HTERT RPE-1 (cell line): ENCODE data around the gene COPS7B.

Source experiments
- in situ Hi-C: fragments of 300-500 bp; cut with MboI; formaldehyde crosslinking; loops from 4 replicates; pipeline ENCODE4 v1.14.3; 2020; ENCODE audit warnings: low sequenced_read_pairs

Gene COPS7B

DNA sequence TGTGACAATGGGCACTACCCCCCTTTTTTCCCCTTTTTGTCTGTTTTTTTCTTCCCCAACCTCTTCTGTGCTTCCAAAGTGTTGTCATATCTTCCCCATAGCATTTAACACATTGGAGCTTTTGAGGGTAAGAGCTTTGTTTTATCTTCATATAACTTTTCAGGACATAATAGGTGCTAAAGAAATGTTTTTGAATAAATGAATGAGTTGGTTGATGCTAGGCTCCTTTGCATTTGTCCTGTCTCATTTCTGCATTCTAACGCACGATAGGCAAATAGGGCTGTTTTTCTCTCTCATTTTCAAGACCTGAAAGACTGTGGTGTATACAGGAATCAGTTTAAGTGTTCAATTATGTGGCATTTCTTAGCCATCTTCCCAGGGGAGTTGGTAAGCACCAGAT is 832 bp upstream of the COPS7B start:
- in situ Hi-C loops, result no loop called here

DNA sequence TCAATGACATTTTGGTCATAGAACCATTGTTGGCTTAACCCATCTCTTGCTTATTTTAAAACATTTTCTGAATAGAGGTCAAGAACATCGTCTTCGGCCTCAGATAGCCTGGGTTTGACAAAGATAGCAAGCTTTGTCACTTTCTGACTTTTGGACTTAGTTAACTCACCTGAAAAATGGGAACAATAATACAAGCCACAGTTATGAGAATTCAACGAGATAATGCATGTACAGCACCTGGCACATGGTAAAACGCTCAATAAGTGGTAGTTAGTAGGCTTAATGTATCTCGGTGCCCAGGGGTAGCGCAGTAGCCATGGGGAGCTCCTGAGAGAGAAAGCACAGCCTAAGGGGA is 446 bp upstream of the COPS7B start:
- in situ Hi-C loops, result no loop called here

DNA sequence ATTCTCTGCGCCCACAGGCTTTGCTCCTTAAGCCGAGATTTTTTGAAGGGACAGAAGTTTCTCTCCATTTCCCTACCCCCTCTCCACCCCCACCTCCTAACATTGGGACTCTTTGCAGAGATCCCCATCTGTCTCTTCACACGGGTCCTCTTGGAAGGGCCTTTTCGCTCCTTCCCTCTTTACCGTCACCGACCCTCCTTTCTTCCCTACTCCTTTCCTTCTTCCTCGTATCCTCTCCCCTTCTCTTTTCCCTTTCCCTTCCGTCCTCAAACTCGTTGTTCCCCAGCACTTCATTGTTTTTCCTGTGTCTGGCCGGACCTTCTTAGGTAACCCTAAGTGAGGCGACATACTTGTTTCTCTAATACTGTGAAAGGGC is 660 bp downstream of the COPS7B start:
- in situ Hi-C loops, result no loop called here

DNA sequence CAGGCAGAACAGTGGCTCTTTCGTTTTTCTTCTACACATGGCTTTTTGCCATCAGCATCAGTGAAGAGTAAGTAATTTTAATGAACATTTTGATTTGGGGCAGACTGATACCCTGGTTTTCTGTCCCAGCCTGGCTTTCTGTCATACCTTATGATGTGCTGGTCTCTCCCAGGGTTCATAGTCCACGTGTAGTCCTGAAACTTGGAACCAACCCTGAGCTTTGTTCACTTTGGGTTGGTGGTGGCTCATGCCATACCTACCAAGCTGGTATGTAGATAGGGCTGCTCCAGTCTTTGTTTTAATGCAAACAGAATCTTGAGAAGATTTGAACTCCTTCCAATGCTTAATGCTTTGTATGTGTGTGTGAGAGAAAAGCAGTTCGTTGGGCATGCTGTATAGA is 4.9 kb downstream of the COPS7B start:
- in situ Hi-C loops, result no loop called here

DNA sequence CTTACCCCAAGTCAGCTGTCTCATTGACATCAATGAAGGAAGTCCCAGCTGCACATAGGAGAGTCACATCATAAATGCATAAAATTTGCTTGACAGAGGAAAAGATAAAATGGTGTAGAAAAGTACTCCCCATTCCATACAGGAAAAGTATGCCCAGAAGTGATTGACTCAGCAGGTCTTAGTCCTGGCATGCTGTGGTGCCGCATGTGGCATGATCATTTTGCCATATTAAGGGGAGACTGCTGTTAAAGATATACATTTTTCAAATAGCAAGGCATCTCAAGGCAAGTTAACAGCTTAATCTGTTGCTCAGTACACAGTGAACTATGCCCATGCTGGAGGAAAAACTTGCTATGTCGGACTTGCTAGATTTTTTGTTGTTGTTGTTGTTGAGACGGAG is 8.1 kb downstream of the COPS7B start:
- in situ Hi-C loops, result no loop called here

DNA sequence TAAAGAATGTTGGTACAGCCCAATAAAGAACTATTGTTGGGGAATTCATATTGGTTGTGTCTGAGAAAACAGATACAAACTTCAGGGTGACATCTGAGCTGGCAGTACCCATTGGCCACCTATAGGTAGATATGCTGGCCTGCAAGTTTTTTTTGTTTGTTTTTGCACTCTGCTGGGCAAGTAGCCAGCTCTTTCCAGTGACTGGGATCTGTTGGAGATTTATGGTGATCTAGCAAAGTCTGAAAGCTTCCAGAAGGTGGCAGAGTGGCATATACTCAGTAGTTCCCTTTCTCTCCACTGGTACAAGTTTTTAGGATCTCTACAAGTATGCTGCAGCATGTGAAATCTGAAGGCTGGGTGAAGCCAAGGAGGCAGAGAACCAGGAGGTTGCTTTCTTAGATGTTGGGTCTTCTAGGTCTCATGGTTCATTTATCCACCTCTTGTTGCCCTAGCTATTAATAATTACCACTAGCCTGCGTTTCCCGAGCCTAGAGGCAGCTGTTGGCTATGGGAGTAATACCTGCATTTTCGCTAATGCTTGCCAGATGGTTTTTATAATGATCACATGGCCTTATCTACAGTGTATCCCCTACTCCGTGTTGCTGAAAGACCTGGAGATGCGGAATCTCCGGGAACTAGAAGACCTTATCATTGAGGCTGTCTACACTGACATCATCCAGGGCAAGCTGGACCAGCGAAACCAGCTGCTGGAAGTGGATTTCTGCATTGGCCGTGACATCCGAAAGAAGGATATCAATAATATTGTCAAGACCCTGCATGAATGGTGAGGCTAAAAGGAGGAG is 9.5 kb downstream of the COPS7B start:
- in situ Hi-C loops, result no loop called here

DNA sequence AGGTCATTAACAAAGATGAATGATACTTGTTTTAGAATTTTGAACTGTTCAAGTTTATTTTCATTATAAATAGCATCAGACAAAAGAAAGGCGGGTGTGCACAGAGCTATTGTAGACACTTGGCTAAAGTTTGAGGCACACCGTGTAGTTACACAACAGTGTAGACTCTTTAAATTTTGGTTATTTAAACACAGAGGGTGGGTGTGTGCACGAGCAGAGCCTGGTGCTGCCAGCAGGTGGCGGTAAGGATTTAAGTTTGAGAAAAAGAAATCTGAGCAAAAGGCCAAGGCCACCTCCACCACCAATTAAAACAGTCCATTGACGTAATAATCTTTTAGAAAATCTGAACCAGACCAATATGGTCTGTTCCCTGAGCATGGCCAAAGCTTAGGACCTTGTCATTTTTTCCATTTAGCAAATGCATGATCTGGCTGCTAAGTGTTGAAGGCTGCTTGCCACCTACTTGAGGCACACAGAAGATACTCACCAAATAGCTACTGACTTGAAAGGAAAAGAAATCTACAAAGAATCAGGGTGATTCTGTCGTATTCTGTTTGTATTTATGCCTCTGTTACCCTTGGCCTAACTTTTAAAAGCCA is 14.3 kb downstream of the COPS7B start:
- in situ Hi-C loops, result no loop called here

DNA sequence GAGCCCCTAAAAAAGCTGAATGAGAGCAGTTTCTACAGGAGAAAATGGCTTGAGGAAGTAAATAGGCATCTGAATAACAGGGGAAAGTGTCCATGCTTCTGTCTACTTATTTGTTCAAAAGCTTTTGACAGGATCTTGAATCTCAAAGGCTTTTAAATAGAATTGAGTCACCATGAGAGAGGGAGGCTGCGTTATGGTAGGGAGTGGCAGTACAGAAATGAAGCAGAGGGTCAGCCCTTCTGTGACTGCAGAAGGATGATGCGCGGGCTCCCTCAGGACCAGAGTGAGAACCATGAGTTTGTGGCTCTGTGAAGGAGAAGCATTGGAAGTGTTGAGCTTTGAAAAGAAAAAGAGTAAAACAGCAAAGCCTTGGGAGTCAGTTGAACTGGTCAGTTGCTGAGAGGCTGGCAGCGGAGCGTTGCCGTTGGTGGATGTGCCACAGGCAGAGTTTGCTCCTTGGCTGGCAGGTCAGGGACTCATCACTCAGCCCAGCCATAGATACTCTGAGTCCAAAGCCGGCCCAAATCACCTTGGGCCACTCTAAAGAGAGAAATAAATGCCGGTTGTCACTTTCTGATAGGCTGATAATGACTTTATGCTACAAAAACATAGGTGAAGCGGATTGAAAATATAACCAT is 17.4 kb downstream of the COPS7B start:
- in situ Hi-C loops, result no loop called here

DNA sequence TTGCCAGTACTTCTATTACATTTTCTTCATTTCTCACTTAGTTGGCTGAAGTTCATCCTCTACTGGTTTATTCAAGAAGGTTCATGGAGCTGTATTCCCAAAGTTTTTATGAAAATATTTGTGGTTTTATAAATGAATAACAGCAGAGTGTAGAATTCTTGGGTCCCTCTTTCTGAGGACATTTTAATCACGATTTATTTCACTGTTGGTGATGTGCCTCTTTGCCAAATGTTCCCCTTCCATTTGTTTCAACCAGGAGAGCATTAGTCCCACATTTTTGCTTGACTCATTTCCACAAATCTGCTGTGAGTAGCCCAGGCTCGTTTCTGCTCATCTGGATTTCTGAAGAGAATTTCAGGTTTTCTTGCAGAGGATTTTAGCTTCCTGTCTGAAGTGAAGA is 20.8 kb downstream of the COPS7B start:
- in situ Hi-C loops, result no loop called here

DNA sequence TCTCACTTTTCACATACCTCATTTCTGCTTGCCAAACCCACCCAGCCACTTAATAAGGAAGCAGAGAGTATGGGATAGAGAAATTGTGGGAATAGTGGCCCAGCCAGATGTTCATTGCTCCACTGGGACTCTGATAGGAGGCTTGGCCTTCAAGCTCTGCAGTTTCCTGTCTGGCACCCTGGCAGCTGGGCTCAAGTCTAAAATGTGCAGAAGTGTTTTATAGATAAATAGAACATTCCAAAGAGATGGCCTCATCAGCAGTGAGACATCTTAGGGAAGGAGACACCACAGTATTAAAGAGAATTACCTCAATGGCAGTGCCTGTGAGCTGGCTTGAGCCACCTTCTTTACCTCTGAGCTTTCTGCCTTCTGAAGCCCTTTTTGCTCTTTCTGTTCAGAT is 24.7 kb downstream of the COPS7B start:
- in situ Hi-C loops, result no loop called here

DNA sequence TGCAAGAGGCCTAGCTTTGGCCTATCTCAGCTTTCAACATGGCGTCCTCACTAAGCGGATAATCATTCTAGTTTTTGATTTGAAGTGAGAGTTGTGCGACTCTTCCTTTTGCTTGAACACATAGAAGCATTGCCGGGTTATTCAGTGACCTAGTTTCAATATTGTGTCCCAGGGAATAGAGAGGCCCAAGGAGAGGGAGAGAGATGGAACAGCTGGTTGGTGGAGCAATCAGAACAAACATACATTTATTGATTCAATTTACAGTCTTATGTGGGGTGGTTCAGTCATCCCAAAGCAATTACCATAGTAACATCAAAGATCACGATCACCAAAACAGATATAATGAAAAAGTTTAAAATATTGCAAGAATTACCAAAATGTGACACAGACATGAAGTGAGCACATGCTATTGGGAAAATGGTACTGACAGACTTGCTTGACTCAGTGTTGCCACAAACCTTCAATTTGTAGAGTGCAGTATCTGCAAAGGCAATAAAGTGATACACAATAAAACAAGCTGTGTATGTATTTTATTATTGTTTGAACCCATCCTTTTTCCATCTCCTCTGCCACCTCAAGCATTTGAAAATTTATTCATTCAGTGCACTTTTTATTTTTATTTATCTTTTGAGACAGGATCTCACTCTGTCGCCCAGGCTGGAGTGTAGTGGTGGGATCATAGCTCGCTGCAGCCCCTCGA is 30.2 kb downstream of the COPS7B start:
- in situ Hi-C loops, result no loop called here

DNA sequence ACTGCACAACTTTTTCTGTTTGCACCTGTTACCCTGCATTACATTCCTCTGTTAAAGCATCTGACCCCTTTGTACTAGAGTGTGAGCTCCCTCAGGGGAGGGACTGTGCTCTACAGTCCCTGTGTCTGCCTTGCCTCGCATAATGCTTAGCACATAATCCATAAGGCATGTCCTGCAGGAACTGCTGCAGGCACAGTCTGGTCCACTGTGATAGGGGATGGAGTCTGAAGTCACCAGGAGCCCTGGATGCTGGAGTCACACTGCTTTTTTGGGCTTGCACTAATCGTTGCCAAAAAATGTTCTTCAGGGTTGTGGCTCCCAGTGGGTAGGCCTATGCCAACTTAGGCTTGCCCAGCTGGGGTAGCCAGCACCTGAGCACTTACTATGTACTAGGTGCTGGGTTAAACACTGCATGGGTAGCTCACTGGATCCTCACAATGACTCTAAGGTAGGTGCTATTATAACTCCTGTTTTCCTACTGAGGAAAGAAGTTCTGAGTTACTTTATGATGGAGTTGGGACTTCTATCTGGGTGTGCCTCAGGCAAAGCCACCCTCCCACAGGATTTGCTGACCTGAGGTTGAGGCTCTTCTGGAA is 33.3 kb downstream of the COPS7B start:
- in situ Hi-C loops, result no loop called here

DNA sequence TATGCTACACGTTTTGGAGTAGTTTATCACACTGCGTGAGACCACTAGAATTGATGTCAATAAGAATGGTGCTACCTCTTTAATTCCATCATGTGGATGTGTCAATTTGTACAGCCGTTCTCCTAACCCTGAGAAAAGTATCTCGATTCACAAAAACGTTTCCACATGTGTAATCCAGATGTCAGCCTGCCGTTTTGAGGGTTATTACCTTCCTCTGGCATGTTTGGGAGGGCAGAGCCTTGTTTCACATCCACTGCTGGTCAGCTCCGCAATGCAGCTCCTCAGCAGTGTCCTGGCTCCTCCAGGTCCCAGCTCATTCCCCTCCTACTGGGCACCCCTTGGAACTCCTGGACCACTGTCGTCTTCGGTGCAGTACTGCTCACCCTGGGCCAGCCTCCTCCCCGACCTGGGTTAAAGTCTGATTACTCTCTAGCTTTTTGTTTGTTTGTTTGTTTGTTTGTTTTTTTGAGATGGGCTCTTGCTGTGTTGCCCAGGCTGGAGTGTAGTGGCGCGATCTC is 34.6 kb downstream of the COPS7B start:
- in situ Hi-C loops, result no loop called here

DNA sequence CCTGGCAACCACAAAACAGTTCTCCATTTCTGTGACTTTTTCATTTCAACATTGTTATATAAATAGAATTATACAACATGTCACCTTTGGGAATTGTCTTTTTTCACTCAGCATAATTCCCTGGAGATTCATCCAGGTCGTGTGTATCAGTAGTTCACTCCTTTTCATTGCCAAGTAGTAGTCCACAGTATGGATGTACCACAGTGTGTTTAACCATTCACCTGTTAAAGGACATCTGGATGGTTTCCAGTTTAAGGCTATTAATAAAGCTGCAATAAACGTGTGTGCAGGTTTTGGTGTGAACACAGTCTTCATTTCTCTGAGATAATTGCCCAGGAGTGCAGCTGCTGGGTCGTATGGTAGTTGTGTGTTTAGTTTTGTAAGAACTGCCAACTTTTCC is 35.7 kb downstream of the COPS7B start:
- in situ Hi-C loops, result no loop called here

DNA sequence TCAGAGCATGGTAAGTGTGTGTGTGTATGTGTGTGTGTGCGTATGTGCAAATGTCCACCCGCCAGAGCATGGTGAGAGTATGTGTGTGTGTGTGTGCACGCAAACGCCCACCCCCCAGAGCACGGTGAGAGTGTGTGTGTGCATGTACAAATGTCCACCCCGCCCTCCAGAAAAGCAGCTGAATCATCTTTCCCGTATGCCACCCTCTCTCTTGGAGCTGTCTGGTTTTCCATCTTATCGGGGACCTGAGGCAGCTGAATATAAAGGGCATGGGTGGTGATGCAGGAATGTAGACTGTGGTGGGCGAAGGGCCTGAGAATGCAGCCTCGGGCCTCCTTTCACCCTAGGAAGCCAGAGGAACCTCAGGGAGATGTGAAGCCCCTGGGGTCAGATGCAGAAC is 66.9 kb downstream of the COPS7B start:
- in situ Hi-C loops, result no loop called here

DNA sequence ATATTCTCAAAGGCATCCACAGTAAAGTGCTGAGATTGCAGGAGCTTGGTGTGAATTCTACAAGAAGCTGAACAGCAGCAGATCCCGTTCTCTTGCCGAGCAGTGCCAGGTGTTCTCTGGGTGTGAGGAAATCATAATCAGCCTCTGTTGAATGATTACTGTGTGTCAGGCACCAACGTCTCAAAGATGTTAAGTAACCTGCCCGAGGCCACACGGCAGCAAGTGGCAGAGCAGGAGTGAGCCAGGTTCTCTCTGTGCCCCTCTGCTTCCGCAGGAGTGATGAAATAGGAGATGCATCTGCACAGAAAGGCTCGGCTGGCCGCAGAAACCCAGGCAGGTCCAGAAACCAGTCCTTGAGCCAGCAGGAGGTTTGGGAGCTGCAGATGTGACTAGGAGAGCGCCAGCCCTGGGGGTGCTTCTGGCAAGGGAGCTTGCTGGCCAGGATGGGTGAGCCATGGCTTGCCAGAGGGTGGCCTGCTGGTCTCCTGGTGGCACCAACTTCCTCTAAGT is 68.4 kb downstream of the COPS7B start:
- in situ Hi-C loops, result no loop called here

DNA sequence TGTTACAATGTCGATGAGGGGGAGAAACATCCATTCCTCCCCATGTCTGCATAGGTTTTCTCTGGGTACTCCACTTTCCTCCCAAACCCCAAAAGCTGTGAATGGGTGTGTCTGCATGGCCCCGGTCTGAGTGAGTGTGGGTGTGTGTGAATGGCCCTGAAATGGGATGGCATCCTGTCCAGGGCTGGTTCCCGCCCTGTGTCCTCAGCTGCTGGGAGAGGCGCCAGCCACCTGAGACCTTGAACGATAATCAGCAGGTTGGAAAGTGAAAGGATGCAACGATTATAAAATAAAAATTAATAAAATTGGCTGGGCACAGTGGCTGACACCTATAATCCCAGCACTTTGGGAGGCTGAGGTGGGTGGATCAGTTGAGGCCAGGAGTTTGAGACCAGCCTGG is 70.7 kb downstream of the COPS7B start:
- in situ Hi-C loops, result no loop called here
